GM21717 (cell line): ENCODE data around the gene PPP3R1.

Source experiments
- ATAC-seq: cut with Tn5 transposase; IDR thresholded peaks from one replicate; pipeline ENCODE4 v1.9.1; 2021; ENCODE audit warnings: mild to moderate bottlenecking, moderate library complexity; ENCODE audit not compliant: unreplicated experiment

Gene PPP3R1

DNA sequence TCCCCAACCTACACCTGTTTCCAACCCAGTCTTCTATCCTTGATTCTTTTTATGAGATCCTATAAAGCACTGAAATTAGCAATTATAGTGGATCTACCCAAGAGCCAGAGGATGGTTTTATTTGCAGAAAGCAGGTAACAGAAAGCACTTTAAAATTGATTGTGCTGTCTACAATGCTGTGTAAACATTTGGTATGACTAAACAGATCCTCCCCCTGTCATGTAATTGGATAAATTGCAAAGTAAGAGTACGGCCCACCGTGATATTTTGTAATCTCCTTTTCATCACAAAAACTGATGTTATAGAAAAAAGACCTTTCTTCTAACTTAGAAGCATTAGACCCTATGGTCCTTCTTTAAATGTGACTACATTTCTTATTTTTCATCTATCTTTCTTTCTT is 11.3 kb upstream of the PPP3R1 start:
- ATAC-seq = no peak

DNA sequence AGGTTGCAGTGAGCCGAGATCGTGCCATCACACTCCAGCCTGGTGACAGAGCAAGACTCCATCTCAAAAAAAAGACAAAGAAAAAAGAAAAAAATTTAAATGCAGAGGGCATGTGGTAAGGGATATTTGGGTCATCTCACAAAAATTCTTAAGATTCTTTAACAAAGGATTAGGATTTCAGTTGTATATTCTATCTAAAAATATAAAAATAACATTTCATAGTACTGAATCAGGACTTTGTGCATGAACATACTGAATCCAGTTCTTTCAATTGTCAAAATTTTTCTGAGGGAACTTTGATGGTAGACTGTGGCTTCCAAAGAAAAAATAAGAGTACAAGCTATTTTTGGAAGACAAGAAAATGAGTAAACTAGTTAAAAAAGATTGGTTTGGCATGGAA is 6.5 kb upstream of the PPP3R1 start:
- no peak for ATAC-seq

DNA sequence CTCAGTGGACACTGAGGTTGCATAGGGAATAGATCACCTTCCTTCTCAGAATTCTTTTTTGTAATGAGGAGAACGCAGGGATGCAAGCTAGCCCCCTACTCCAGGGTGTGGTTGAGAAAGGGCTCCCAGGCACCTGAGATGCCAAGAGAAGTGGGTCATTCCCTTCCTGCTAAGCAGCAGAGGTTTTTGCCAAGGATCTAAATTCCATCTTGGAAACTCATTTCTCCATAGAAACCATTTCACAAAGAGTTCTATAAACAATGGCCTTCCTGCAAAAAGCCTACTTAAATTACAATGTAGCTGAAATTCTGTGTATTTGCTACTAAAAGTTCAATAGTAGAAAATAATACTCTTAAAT is 3.7 kb upstream of the PPP3R1 start:
- ATAC-seq = no peak

DNA sequence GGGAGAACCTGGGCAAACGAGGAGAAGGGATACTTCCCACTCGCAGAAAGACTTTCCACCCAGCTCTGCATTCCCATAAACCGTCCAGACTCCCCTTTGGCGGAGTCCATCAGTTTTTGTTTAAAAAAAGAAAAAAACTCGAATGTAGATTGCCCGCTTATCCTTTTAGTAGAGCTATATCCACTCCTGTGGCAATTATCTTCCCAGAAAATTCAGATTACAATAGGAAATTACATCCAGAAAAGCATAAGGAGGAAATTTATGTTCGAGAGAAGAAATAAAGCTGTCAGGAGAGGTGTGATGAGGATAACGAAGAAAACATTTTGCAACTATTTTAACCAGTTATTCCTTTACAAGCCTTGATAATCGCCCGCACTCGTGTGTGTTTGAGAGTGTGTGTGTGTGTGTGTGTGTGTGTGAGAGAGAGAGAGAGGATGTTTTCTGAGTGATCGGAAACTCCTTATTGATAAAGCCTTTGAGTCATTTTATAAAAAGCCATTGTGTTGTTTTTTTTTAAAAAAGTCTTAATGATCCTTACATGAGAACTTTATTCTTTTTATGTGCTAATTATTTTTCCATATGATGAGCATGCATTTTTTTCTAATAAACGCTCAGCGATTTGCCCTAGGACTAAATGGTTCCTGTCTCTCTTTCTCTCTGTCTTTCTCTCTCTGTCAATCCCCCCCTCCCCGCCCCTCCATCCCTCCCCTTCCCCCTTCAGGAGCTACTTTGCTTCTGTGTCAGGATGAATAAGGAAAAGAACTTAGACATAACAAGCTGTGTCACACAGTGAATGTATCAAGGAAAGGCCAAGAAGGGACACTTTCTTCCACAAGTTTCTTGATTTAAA is 1.1 kb upstream of the PPP3R1 start:
- ATAC-seq = no peak

DNA sequence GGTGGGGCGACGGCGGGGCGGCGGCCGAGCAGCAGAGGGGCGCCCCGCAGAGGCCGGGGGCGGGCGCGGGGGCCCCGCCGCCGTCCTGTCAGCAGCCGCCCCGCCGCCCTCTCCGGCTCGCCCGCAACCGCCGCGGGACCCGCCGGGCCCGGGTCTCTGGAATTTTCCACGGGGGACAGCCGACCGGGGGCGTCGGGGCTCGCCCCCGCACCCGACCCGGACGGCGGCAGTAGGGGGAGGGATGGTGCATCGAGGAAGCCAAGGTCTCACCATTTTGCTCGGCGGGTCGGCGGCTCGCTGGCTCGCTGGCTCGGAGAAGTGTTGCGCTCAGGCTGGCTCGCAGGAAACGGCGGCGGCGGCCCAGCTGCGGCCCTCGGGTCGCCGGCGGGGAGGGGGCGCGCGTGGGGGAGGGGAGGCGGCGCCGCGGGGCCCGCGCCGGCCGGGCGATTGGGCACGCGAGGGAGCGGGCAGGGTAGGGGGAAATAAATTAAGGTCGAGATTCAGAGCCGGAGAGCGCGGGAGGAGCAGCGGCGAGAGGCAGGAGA is 405 bp downstream of the PPP3R1 start:
- peak; percentile 8 for ATAC-seq

DNA sequence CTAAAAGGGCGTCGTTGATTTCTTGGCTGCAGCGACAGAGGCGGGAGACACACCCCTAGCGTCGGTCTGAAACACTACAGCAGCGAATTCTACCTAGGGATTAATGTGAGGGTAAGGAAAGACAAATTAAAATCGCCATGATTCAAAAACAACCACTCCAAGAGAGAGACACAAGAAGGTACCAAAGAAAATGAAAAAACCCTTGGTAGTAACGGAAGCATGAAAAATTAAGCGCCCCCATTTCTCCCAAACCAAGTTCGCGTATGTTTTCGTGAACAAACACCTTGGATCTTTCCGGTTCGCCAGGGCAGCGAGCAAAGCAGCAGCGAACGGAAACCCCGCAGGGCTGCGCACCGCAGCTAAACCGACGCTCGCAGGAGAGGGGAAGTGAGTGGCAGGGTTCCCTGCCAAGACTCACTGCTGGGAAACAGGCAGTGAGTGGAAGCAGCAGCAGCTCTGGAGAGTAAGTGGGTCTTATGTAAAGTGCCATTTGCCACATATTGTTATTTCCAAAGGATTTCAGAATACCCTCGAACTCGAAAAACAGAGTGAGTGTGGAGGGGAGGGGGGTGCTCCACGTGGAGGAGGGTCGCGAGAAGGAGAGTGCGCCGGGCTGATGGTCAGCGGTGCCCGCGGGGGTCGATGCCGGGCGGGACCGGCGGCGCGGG is 1.0 kb downstream of the PPP3R1 start:
- peak; percentile 65 for ATAC-seq

DNA sequence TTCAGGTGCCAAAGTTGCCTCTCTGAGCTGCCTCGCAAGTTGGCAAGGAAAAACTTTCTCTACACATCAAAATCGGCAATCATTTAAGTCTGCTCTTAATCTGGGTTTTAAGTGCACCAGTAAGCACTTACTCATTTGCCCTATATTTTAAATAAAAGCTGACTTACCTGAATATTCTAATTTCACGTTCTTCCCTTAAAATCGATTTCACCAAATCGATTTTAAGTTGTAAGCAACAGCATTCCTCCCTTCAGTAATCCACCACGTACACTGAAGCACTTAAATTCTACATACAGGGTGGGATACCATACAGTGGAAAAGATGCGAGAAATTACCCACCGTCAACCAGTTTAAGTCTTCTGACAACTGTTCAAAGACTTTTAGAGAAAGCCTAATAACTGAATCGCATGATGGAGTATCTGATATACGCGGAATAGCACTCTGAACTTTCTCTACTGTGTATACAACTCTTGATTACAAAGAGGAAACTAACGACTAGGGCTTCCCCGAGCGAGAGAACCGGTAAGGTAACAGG is 1.6 kb downstream of the PPP3R1 start:
- no peak for ATAC-seq

DNA sequence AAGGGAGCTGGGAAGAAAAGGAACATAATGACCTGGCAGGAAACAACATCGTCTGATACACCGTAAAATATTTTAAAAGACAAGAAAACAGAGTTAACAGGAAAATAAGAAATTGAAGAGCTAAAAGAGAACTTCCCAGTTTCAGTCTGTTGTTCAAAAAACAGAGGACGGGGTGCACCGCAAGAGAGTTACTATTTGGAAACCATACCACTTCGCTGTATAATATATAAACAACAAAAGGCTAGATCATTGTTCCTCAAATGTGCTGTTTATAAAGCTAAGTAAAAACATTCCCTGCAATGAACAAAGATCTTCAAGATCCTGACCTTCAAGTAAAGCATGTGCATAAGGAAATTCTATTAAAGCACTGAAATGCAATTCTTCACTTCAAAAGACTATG is 2.1 kb downstream of the PPP3R1 start:
- ATAC-seq = no peak

DNA sequence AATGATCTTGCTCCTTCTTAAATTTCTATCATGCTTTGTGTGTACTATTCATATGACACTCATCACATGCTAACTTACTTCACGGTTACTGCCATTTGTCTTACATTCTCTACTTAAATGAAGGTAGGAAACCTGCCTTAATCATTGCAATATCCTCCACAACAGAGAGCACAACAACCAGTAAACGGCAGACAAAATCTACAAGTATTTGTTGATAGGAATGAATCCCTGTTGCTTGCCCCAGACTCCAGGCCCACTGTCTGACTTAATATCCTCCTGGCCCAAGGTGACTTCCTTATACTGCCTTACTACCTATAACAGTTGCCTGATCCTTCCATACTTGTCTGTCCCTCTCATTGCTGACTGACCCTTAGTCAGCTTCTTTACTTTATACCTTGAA is 3.5 kb downstream of the PPP3R1 start:
- no peak for ATAC-seq

DNA sequence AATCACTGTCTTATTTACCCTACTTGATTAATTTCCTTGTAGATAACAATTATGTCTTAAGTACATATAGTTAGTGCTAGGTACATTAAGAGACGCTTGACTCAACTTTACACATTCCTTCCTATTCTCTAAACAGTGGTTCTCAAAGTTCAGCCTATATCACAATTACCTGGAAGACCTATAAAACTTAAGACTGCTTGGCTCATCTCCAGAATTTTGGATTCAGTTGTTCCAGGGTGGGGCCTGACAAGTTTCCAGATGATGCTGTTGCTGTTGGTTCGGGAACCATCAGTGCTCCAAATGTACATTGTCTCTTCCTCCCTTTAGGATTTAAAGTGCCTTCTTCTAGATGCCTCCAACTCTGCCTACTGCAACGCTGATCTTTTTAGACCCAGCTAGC is 4.0 kb downstream of the PPP3R1 start:
- ATAC-seq = no peak

DNA sequence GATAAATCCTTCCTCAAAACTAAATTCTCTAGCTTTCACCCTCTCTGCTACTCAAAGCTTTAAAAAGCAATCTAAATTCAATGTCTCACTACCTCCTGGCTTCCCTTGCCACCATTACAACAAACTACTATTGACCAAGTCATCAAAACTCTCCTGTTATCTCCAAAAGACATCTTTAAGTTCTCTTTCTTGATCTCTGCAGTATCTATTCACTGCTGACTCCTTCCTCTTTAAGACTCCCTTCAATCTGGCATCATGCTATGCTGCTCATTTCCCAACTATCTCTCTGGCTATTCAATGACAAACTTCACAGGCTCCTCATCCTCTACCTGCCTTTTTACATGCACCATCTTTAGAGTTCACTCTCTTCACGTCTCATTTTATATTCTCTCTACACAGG is 5.9 kb downstream of the PPP3R1 start:
- no peak for ATAC-seq

DNA sequence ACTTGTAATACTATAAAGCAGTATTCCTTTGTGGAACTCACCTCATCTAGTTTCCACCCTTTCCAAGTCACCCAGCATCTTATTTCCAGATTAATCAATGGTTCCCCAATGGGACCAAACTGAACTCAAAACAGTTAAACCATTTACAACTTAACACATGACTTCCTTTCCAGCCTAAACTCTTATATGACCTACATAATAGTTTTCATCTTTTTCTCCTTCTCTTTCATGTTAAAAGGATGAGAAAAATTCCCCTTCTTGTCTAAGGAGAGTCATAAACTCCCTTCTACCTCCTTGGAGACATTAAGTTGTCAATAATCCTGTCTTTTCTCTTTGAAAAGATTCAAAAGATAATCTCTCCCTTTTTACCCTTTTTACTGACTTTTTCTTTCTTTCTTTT is 6.7 kb downstream of the PPP3R1 start:
- no peak for ATAC-seq

DNA sequence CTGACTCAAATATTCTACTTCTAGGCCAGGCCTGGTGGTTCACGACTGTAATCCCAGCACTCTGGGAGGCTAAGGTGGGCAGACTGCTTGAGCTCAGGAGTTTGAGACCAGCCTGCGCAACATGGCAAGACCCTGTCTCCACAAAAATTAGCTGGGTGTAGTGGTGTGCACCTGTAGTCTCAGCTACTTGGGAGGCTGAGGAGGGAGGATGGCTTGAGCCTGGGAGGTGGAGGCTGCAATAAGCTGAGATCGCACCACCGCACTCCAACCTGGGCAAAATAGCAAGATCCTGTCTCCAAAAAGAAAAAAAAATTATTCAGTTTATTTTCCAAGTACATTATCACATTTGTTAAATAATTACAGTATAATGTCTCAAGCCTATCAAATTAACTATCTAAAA is 7.3 kb downstream of the PPP3R1 start:
- ATAC-seq = no peak

DNA sequence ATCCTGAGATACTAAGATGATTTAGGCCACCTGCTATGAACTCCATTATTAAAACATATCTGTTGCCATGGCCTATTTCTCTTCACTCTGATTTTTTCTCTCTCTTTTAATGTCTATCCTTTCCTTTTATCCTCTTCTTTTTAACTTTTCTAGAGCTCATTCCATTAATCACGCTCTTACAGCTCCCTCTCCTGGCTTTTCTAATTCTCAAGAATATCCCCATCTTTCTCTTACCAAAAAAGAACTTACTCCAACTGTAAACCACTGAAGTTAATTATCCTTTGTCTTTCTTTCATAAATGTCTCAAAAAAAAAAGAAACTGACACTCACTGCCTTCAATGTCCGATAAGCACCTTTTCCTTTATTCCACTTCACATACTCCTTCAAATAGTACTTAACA is 7.9 kb downstream of the PPP3R1 start:
- ATAC-seq = no peak

DNA sequence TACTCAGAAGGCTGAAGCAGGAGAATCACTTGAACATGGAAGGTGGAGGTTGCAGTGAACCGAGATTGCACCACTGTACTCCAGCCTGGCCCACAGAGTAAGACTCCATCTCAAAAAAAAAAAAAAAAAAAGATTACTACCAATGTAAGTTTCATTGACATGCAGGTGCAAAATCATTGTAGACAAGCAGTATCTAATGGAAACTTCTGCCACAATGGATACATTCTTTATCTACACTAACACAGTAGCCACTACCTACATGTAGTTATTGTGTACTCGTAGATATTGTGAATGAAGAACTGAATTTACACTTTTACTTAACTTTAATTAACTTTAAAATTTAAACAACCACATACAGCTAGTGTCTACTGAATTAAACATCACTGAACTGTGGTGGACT is 10.6 kb downstream of the PPP3R1 start:
- no peak for ATAC-seq

DNA sequence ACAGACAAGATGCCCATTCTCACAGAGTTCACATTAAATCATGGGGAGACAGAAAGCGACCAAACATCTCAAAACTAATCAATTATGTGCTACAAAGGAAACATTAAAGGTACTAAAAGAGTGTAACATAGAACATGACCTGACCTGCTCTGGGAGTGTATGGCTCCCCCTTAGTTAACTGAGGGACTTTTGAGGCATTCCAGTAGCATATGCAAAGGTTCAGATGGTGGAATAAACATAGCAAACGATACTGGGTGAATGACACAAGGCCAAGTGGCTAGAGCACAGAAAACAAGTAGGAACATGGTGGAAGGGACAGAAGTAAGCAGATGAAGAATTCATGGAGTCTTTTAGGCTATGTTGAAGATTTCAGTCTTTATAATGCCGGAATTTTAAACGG is 11.9 kb downstream of the PPP3R1 start:
- no peak for ATAC-seq

DNA sequence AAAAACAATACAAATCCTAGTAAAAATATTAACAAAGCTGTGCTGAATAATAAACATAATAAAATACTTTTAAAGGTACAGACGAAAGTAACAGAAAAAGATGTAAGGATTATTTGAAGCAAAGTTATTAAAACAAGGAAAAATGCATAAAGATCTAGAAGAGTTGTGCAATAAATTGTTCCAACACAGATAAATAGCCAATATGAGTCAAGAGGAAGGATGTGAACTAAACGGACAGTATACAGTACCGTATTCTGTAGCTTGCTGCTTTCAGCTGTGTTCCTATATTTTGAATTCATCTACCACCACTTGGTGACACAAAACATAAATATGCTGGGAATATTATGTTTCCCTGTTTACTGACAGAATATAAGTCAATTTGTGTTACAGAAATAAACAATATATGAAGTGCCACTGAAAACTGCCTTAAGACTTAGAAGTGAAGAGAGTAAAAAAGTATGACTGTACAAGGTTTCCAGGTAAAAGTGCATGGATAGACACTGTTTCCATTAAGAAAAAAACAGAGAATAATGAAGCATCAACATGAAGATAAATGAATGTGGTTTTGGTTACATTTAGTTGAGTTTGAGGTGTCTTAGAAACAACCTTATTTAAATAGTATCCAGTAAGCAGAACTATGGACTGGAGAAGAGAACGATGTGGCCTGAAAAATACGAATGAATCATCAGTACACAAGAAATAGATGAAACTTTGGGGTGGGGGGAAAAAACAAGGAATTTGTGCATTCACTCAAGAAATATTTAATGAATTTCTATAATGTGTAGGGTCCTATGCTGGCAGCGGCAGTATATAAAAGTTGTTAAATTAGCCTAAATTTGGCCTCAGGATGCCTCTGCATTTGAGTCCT is 13.1 kb downstream of the PPP3R1 start:
- no peak for ATAC-seq

DNA sequence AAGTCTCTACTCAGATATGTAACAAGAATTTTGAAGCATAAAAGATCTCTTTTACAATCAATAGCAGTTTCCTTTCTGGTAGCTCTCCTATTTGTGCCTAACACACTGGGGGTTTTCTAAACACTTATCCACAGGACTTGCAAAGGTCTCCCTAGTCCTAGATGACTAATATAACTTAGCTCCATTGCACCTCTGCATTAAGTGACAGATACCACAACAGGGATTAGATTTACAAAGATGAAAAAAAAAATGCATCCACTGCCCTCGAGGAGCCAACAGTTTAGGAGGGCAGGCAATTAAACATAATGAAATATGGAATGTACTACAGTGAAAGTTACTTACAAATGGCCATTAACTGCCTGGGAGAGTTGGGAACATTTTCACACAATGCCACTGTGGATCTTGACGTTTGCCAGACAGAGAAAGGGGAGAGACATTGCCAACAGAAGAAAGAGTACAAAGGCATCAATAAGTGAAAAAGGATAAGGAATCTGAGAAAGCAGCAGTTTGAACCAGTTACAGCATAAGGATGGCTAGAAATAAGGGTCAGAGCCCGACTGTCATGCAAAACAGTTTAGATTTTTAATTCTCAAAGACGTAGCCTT is 14.3 kb downstream of the PPP3R1 start:
- ATAC-seq = no peak

DNA sequence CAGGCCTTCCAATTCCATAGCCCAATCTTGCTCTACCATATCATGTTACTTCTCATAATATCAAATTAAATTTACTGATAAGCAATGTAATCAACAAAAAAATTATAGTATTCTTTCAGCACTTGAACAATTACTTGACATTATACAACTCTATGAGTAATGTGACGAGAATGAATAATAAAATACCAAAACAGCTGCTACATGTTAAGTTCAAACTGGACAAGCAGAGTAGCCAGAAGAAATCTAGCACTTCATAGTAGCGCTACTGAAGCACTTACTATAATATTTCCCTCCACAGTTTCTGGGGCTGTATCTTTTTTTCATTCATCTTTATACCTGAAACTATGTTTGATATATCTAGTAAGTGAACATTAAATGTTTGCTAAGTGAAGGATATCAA is 14.9 kb downstream of the PPP3R1 start:
- ATAC-seq = no peak

DNA sequence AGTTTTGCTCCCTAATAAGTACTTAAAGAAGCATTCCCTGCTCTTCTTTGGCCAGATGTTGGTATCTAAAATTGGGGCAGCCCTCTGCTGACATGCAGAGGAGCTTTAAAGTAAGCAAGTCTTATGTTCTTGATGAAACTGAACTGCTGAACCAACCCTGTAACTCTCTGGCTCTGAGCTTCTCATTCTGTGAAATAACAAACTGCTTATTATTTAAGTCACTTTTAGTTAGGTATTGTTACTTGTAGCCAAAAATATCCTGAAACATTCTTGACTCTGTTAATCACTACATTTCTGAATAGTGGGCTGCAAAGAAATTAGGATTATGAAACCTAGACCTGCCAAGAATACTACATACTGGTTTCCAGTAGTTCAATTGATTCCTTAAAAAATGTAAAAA is 15.5 kb downstream of the PPP3R1 start:
- ATAC-seq = no peak
